ENCODE results near the gene PRKCZ.

DNA sequence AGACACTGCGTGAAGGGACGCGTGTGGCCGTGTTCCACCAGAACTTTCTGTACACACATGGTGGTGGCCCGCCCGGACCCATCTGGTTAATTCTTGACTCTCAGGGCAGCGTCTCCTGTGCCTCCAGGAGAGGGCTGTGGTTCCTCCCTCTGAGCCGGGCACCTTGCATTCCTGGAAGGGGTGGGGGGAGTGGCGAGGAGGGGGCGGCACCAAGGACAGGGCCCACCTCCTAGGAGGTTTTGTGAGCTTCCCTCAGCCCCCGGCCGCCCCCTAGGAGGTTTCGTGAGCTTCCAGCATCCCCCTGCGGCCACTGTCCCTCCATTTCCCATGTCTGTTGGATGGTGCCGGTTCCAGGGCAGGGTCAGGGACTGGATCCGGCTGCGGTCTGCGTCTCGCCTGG, 115.4 kb downstream of the PRKCZ start:
- TF ChIP-seq POLR2A (IDR thresholded peaks at IDR 0.05) = no peak
- TF ChIP-seq, protein P1, sequence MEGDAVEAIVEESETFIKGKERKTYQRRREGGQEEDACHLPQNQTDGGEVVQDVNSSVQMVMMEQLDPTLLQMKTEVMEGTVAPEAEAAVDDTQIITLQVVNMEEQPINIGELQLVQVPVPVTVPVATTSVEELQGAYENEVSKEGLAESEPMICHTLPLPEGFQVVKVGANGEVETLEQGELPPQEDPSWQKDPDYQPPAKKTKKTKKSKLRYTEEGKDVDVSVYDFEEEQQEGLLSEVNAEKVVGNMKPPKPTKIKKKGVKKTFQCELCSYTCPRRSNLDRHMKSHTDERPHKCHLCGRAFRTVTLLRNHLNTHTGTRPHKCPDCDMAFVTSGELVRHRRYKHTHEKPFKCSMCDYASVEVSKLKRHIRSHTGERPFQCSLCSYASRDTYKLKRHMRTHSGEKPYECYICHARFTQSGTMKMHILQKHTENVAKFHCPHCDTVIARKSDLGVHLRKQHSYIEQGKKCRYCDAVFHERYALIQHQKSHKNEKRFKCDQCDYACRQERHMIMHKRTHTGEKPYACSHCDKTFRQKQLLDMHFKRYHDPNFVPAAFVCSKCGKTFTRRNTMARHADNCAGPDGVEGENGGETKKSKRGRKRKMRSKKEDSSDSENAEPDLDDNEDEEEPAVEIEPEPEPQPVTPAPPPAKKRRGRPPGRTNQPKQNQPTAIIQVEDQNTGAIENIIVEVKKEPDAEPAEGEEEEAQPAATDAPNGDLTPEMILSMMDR (IDR thresholded peaks at IDR 0.05) = no peak
